DOHH2 (cell line): ENCODE measurements around the gene ADGRG6.

Experiments used
- H3F3A ChIP-seq: fragments of 200-600 bp; sonication (generic), shearing (Covaris generic); 2 replicates; pipeline ENCODE4 v1.6.0; 2016; ENCODE audit warnings: antibody characterized with exemption, mild to moderate bottlenecking; ENCODE audit not compliant: control insufficient read depth, insufficient read depth
- H3K27ac ChIP-seq: fragments of 200-600 bp; sonication (generic); 2 replicates; pipeline ENCODE4 v1.5.1; 2014; ENCODE audit warnings: low read depth, mild to moderate bottlenecking, low read length, moderate library complexity
- H3K27me3 ChIP-seq: fragments of 200-600 bp; sonication (generic); 2 replicates; pipeline ENCODE4 v1.6.1; 2014; ENCODE audit warnings: mild to moderate bottlenecking, low read length, mixed read lengths; ENCODE audit not compliant: control insufficient read depth
- H3K36me3 ChIP-seq: fragments of 200-600 bp; sonication (generic); 2 replicates; pipeline ENCODE4 v1.6.1; 2014; ENCODE audit warnings: mild to moderate bottlenecking, low read length, moderate library complexity, mixed read lengths; ENCODE audit not compliant: control insufficient read depth
- H3K4me1 ChIP-seq: fragments of 200-600 bp; sonication (generic); 2 replicates; pipeline ENCODE4 v1.6.1; 2014; ENCODE audit warnings: mild to moderate bottlenecking, low read length, mixed read lengths; ENCODE audit not compliant: control insufficient read depth
- H3K4me2 ChIP-seq: fragments of 200-600 bp; sonication (generic); 2 replicates; pipeline ENCODE4 v1.6.0; 2014; ENCODE audit warnings: mild to moderate bottlenecking, low read length, moderate library complexity
- H3K4me3 ChIP-seq: fragments of 200-600 bp; sonication (generic); 2 replicates; pipeline ENCODE4 v1.5.1; 2014; ENCODE audit warnings: mild to moderate bottlenecking, low read length, mixed read lengths
- H3K79me2 ChIP-seq: fragments of 200-600 bp; sonication (generic); 2 replicates; pipeline ENCODE4 v1.6.1; 2014; ENCODE audit warnings: mild to moderate bottlenecking, low read length, mixed read lengths; ENCODE audit not compliant: control insufficient read depth
- H3K9me2 ChIP-seq: fragments of 200-600 bp; sonication (generic); replicated peaks from 2 replicates; pipeline ENCODE4 v1.6.1; 2014; ENCODE audit warnings: mild to moderate bottlenecking, low read length, mixed read lengths; ENCODE audit not compliant: control insufficient read depth
- H3K9me3 ChIP-seq: fragments of 200-600 bp; sonication (generic); 2 replicates; pipeline ENCODE4 v1.6.1; 2014; ENCODE audit warnings: antibody characterized with exemption, low read length, mixed read lengths; ENCODE audit not compliant: control insufficient read depth, insufficient read depth
- H4K20me1 ChIP-seq: fragments of 200-600 bp; sonication (generic); 2 replicates; pipeline ENCODE4 v1.6.0; 2014; ENCODE audit warnings: low read depth, mild to moderate bottlenecking, antibody characterized with exemption, low read length, moderate library complexity; ENCODE audit not compliant: control insufficient read depth, insufficient read depth
- EZH2phosphoT487 ChIP-seq: fragments of 200-600 bp; sonication (generic); IDR thresholded peaks from 2 replicates; pipeline ENCODE4 v1.6.1; 2017; ENCODE audit warnings: borderline replicate concordance, mild to moderate bottlenecking, antibody characterized with exemption, low read length, moderate library complexity, mixed read lengths
- TF ChIP-seq, protein P1 (sequence below): fragments of 200-600 bp; sonication (generic); IDR thresholded peaks from one replicate; pipeline ENCODE4 v1.5.1; 2014; ENCODE audit warnings: antibody characterized with exemption, mild to moderate bottlenecking, low read depth, low read length; ENCODE audit not compliant: poor library complexity, severe bottlenecking

ADGRG6 gene

DNA sequence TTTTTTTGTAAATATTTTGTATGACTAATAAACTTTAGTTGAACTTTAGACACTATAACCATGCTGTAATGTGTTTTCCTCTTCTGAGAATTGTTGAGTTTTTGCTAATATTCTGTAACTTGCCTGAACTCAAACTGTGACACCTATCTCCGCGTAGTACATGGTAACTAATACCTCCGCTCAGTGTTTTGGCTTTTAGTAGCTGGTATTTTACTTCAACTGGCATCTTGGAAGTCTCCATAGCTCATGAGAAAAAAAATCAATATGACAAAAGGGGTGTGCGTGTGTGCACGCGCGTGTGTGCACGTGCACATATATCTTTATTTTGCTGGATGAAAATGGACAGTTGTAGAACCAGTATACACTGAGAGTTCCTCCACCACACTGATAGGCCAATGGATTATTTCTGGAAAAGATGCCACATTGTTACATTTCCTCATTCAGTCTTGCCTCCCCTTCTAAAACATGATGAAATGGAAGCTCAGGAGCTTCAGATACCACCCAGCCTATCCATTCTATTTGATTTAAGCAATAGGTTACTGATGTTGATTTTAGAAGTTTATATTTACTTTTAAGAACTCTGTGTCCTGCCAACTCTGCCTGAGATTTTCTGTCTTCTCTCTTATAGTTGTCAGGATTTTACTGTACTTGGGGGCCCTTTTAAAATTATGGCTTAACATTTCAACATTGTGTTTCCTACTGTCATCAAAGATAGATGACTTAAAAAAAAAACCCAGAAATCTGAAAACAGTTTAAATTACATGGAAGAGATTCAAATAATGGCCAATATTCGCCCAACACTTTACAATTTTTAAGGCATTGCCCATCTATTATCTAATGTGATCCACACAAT lies 16.3 kb upstream of the ADGRG6 start:
- no peak overlapping the region for H3K27ac ChIP-seq
- H3K4me2 ChIP-seq: no peak overlapping the region
- H3K36me3 ChIP-seq: no peaks in the 10 kb centered on the region
- H3K79me2 ChIP-seq: no peaks in the 10 kb centered on the region
- TF ChIP-seq EZH2phosphoT487: no peak
- TF ChIP-seq, protein P1, sequence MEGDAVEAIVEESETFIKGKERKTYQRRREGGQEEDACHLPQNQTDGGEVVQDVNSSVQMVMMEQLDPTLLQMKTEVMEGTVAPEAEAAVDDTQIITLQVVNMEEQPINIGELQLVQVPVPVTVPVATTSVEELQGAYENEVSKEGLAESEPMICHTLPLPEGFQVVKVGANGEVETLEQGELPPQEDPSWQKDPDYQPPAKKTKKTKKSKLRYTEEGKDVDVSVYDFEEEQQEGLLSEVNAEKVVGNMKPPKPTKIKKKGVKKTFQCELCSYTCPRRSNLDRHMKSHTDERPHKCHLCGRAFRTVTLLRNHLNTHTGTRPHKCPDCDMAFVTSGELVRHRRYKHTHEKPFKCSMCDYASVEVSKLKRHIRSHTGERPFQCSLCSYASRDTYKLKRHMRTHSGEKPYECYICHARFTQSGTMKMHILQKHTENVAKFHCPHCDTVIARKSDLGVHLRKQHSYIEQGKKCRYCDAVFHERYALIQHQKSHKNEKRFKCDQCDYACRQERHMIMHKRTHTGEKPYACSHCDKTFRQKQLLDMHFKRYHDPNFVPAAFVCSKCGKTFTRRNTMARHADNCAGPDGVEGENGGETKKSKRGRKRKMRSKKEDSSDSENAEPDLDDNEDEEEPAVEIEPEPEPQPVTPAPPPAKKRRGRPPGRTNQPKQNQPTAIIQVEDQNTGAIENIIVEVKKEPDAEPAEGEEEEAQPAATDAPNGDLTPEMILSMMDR: no peak
- no peaks in the 10 kb centered on the region for H3K9me3 ChIP-seq
- H3K9me2 ChIP-seq: no peaks in the 10 kb centered on the region
- H3K27me3 ChIP-seq: no peaks in the 10 kb centered on the region
- no peaks in the 10 kb centered on the region for H3K4me1 ChIP-seq
- H3F3A ChIP-seq: no peaks in the 10 kb centered on the region
- H3K4me3 ChIP-seq: no peak overlapping the region
- H4K20me1 ChIP-seq: no peaks in the 10 kb centered on the region

DNA sequence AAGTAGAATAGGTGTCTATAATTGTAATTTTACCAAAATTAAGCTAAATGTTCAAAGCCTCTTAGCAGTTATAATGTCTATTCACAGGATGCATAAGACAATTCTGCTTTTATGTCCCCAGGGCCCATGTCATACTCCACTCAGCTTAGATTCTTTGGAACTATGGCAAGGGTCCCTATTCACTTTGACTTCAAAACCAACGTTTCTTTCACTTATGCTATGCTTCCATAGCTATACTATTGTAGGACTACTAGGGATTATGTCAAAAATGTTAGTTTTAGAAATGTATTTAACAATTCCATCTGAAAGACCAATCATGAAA lies 15.8 kb upstream of the ADGRG6 start:
- no peak overlapping the region for H3K4me3 ChIP-seq

DNA sequence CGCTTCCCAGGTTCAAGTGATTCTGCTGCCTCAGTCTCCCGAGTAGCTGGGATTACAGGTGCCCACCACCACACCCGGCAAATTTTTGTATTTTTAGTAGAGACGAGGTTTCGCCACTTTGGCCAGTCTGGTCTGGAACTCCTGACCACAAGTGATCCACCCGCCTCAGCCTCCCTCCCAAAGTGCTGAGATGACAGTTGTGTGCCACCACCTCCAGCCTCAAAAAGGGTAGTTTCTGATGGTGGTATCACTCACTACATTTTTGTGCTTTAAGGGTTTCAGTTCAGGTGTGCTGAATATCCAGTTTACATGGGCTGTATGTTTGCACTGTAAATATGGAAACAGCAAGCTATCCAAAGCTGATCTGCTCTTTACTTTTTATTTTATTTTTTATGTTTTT lies 12.1 kb upstream of the ADGRG6 start:
- no peak overlapping the region for H3K27ac ChIP-seq
- no peaks in the 10 kb centered on the region for H3K79me2 ChIP-seq
- H4K20me1 ChIP-seq: no peaks in the 10 kb centered on the region
- H3K36me3 ChIP-seq: no peaks in the 10 kb centered on the region
- H3K9me2 ChIP-seq: no peaks in the 10 kb centered on the region
- no peaks in the 10 kb centered on the region for H3F3A ChIP-seq
- no peak overlapping the region for H3K4me2 ChIP-seq
- H3K4me3 ChIP-seq: no peak overlapping the region
- TF ChIP-seq, protein P1: no peak
- TF ChIP-seq EZH2phosphoT487: no peak
- no peaks in the 10 kb centered on the region for H3K27me3 ChIP-seq
- H3K4me1 ChIP-seq: no peaks in the 10 kb centered on the region
- H3K9me3 ChIP-seq: no peaks in the 10 kb centered on the region

More for the DNA sequence above, 15.8 kb upstream of the ADGRG6 start:
- no peaks in the 10 kb centered on the region for H3K9me3 ChIP-seq
- no peaks in the 10 kb centered on the region for H4K20me1 ChIP-seq
- H3F3A ChIP-seq: no peaks in the 10 kb centered on the region
- H3K27me3 ChIP-seq: no peaks in the 10 kb centered on the region
- H3K4me1 ChIP-seq: no peaks in the 10 kb centered on the region
- no peaks in the 10 kb centered on the region for H3K36me3 ChIP-seq
- H3K79me2 ChIP-seq: no peaks in the 10 kb centered on the region
- TF ChIP-seq, protein P1: no peak
- no peak for TF ChIP-seq EZH2phosphoT487
- H3K27ac ChIP-seq: no peak overlapping the region
- no peak overlapping the region for H3K4me2 ChIP-seq
- no peaks in the 10 kb centered on the region for H3K9me2 ChIP-seq
